ENCODE data around the gene ZBTB20. TPM values are rescaled to one million over a fixed set of nuclear protein-coding genes. Genes with fewer than 3 reads are reported as not detected.
"Not testable (repeated sequence)": the region's sequence is repeated elsewhere in the genome, so short reads cannot be mapped to it uniquely, and the experiment has no call there.

ZBTB20 gene
- total RNA-seq, 1 donor from 2014 or later, result 21.4 TPM

GRCh38 chr3:115113367-115113766, 33.7 kb downstream of the ZBTB20 start:
- Histone ChIP-seq H3K9me3 (ENCODE audit: insufficient read depth, low read depth, low read length) (no peaks in the 10 kb centered on the region), H2AFZ (ENCODE audit: low read depth, low read length) (no peak overlapping the region), H3K79me2 (ENCODE audit: insufficient read depth, low read length) (no peaks in the 10 kb centered on the region), H3K4me3 (ENCODE audit: insufficient read depth, low read depth, low read length) (no peak overlapping the region), H3K27ac (ENCODE audit: low read depth, low read length) (no peak overlapping the region), H3K9ac (ENCODE audit: low read length) (no peak overlapping the region), H3K4me1 (ENCODE audit: insufficient read depth, low read length) (no peaks in the 10 kb centered on the region), H4K20me1 (ENCODE audit: insufficient read depth, low read length) (no peaks in the 10 kb centered on the region), H3K36me3 (ENCODE audit: insufficient read depth, low read length) (no peaks in the 10 kb centered on the region), H3K4me2 (ENCODE audit: low read length) (no peak overlapping the region), H3K27me3 (ENCODE audit: insufficient read depth, low read length) (no peaks in the 10 kb centered on the region)
- Mint-ChIP-seq H3K9me3 (ENCODE audit: unreplicated experiment) (no peaks in the 10 kb centered on the region), H3K36me3 (ENCODE audit: low read depth, unreplicated experiment) (no peaks in the 10 kb centered on the region), H3K27ac (ENCODE audit: unreplicated experiment) (no peak overlapping the region), H3K4me3 (ENCODE audit: unreplicated experiment) (no peak overlapping the region), H3K27me3 (ENCODE audit: low read depth, unreplicated experiment) (no peaks in the 10 kb centered on the region), H3K4me1 (ENCODE audit: low read depth, unreplicated experiment) (peaks cover 9% of the 10 kb centered on the region)
- TF ChIP-seq EZH2 (IDR thresholded peaks at IDR 0.05; ENCODE audit: insufficient read depth, low read length), result no peak
- no peak for TF ChIP-seq CTCF (IDR thresholded peaks at IDR 0.05; ENCODE audit: insufficient read depth, low read depth, low read length)
- peak; percentile 37 for DNase-seq (ENCODE audit: low read depth)
- FAIRE-seq, result no peak

DNA sequence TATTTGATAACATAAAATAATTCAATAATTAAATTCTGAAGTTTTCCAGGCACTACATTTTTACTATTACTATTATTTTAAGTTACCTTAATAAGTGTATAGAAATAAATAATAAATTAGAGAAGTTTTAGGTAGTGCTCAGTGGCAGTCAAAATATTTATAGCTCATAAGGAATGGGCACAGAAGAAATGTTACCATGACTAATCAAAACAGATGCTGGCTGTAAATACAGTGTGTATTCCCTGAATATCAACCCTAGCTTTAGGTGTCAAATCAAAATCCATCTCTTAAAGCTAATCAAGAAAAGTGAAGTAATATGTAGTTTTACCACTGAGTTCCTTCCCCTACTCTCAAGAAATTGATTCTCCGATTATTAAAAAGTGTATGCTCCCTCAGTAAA, 35.5 kb downstream of the ZBTB20 start:
- no peak overlapping the region for H3K4me2 ChIP-seq (ENCODE audit: low read length)
- Mint-ChIP-seq H3K4me1 (ENCODE audit: low read depth, unreplicated experiment) (peaks cover 9% of the 10 kb centered on the region), H3K27ac (ENCODE audit: unreplicated experiment) (no peak overlapping the region), H3K4me3 (ENCODE audit: unreplicated experiment) (no peak overlapping the region), H3K36me3 (ENCODE audit: low read depth, unreplicated experiment) (no peaks in the 10 kb centered on the region), H3K27me3 (ENCODE audit: low read depth, unreplicated experiment) (no peaks in the 10 kb centered on the region), H3K9me3 (ENCODE audit: unreplicated experiment) (peaks cover 4% of the 10 kb centered on the region)
- no peaks in the 10 kb centered on the region for H4K20me1 ChIP-seq (ENCODE audit: insufficient read depth, low read length)
- H3K36me3 ChIP-seq (ENCODE audit: insufficient read depth, low read length), result no peaks in the 10 kb centered on the region
- H3K9me3 ChIP-seq (ENCODE audit: insufficient read depth, low read depth, low read length), result no peaks in the 10 kb centered on the region
- no peak for FAIRE-seq
- H3K27ac ChIP-seq (ENCODE audit: low read depth, low read length), result no peak overlapping the region
- no peak overlapping the region for H3K4me3 ChIP-seq (ENCODE audit: insufficient read depth, low read depth, low read length)
- H3K27me3 ChIP-seq (ENCODE audit: insufficient read depth, low read length), result no peaks in the 10 kb centered on the region
- no peak for TF ChIP-seq CTCF (IDR thresholded peaks at IDR 0.05; ENCODE audit: insufficient read depth, low read depth, low read length)
- TF ChIP-seq EZH2 (IDR thresholded peaks at IDR 0.05; ENCODE audit: insufficient read depth, low read length), result no peak
- no peaks in the 10 kb centered on the region for H3K79me2 ChIP-seq (ENCODE audit: insufficient read depth, low read length)
- H2AFZ ChIP-seq (ENCODE audit: low read depth, low read length), result no peak overlapping the region
- peak; percentile 8 for DNase-seq (ENCODE audit: low read depth)
- H3K9ac ChIP-seq (ENCODE audit: low read length), result no peak overlapping the region
- H3K4me1 ChIP-seq (ENCODE audit: insufficient read depth, low read length), result no peaks in the 10 kb centered on the region

- no peak for DNase-seq (ENCODE audit: low read depth)
- H2AFZ ChIP-seq (ENCODE audit: low read depth, low read length), result no peak overlapping the region
- Mint-ChIP-seq H3K4me3 (ENCODE audit: unreplicated experiment) (no peak overlapping the region), H3K36me3 (ENCODE audit: low read depth, unreplicated experiment) (no peaks in the 10 kb centered on the region), H3K27ac (ENCODE audit: unreplicated experiment) (no peak overlapping the region), H3K27me3 (ENCODE audit: low read depth, unreplicated experiment) (no peaks in the 10 kb centered on the region), H3K9me3 (ENCODE audit: unreplicated experiment) (peaks cover 4% of the 10 kb centered on the region), H3K4me1 (ENCODE audit: low read depth, unreplicated experiment) (peaks cover 9% of the 10 kb centered on the region)
- no peak overlapping the region for H3K9ac ChIP-seq (ENCODE audit: low read length)
- TF ChIP-seq CTCF (IDR thresholded peaks at IDR 0.05; ENCODE audit: insufficient read depth, low read depth, low read length), result no peak
- TF ChIP-seq EZH2 (IDR thresholded peaks at IDR 0.05; ENCODE audit: insufficient read depth, low read length), result no peak
- H3K4me2 ChIP-seq (ENCODE audit: low read length), result no peak overlapping the region
- H3K79me2 ChIP-seq (ENCODE audit: insufficient read depth, low read length), result no peaks in the 10 kb centered on the region
- no peaks in the 10 kb centered on the region for H4K20me1 ChIP-seq (ENCODE audit: insufficient read depth, low read length)
- FAIRE-seq, result no peak
- no peaks in the 10 kb centered on the region for H3K9me3 ChIP-seq (ENCODE audit: insufficient read depth, low read depth, low read length)
- no peaks in the 10 kb centered on the region for H3K4me1 ChIP-seq (ENCODE audit: insufficient read depth, low read length)
- H3K4me3 ChIP-seq (ENCODE audit: insufficient read depth, low read depth, low read length), result no peak overlapping the region
- no peak overlapping the region for H3K27ac ChIP-seq (ENCODE audit: low read depth, low read length)
- no peaks in the 10 kb centered on the region for H3K27me3 ChIP-seq (ENCODE audit: insufficient read depth, low read length)
- H3K36me3 ChIP-seq (ENCODE audit: insufficient read depth, low read length), result no peaks in the 10 kb centered on the region
These were observed 36.3 kb downstream of the ZBTB20 start for GRCh38 chr3:115110830-115111229.

GRCh38 chr3:115110066-115110465, 37.0 kb downstream of the ZBTB20 start:
- H3K27me3 Mint-ChIP-seq (ENCODE audit: low read depth, unreplicated experiment); H3K27ac Mint-ChIP-seq (ENCODE audit: unreplicated experiment); H3K9ac ChIP-seq (ENCODE audit: low read length); H3K4me1 ChIP-seq (ENCODE audit: insufficient read depth, low read length); H3K4me3 ChIP-seq (ENCODE audit: insufficient read depth, low read depth, low read length); H3K27ac ChIP-seq (ENCODE audit: low read depth, low read length); H3K4me1 Mint-ChIP-seq (ENCODE audit: low read depth, unreplicated experiment); H4K20me1 ChIP-seq (ENCODE audit: insufficient read depth, low read length); H3K27me3 ChIP-seq (ENCODE audit: insufficient read depth, low read length); H2AFZ ChIP-seq (ENCODE audit: low read depth, low read length); H3K36me3 Mint-ChIP-seq (ENCODE audit: low read depth, unreplicated experiment); H3K4me2 ChIP-seq (ENCODE audit: low read length); H3K9me3 ChIP-seq (ENCODE audit: insufficient read depth, low read depth, low read length); FAIRE-seq; DNase-seq (ENCODE audit: low read depth); H3K36me3 ChIP-seq (ENCODE audit: insufficient read depth, low read length); H3K4me3 Mint-ChIP-seq (ENCODE audit: unreplicated experiment); H3K79me2 ChIP-seq (ENCODE audit: insufficient read depth, low read length); H3K9me3 Mint-ChIP-seq (ENCODE audit: unreplicated experiment): not testable (repeated sequence)
